Measurements from ENCODE around the gene SWSAP1.
A peak's percentile ranks its signal among the peaks of the same experiment; 100 is the strongest.

- no peak for TF ChIP-seq REST (IDR thresholded peaks at IDR 0.05; ENCODE audit: insufficient read depth in 1 of 2, low read depth in 2 of 2, low read length in 2 of 2)
- TF ChIP-seq TAF1 (IDR thresholded peaks at IDR 0.05; ENCODE audit: borderline replicate concordance, insufficient read depth, low read length) = 0 out of 2 replicates have a peak, but pooled peaks have one; percentile 44
- TF ChIP-seq POLR2AphosphoS5 (IDR thresholded peaks at IDR 0.05; ENCODE audit: low read depth, low read length) = peak; percentile 90
Observed at GRCh38 chr19:11339254-11340098, 35.0 kb upstream of the SWSAP1 start, which contains the start of gene RAB3D.

Data from PFSK-1 (cell line).